GM19193 (cell line): Measurements from ENCODE around the gene KIF18B.

ENCODE experiments used
- POLR2A ChIP-seq: IDR thresholded peaks from 4 replicates; pipeline ENCODE4 v1.6.1; 2011; ENCODE audit not compliant: insufficient read depth, insufficient read length; ENCODE audit errors: extremely low read depth

The KIF18B gene

GRCh38 chr17:44933824-44934744 lies 13.5 kb downstream of the KIF18B start:
- TF ChIP-seq POLR2A, result no peak

GRCh38 chr17:44932787-44933097 lies 14.8 kb downstream of the KIF18B start:
- no peak for TF ChIP-seq POLR2A

GRCh38 chr17:44932096-44932786 lies 15.3 kb downstream of the KIF18B start:
- TF ChIP-seq POLR2A, result no peak

- TF ChIP-seq POLR2A, result no peak
Measured at GRCh38 chr17:44931376-44931775, 16.2 kb downstream of the KIF18B start.

GRCh38 chr17:44930667-44931066 lies 16.9 kb downstream of the KIF18B start:
- no peak for TF ChIP-seq POLR2A

- TF ChIP-seq POLR2A, result peak; percentile 20
Measured at GRCh38 chr17:44928950-44929720, 18.4 kb downstream of the KIF18B start.

- TF ChIP-seq POLR2A, result no peak
Measured at GRCh38 chr17:44928136-44928535, 19.4 kb downstream of the KIF18B start.

GRCh38 chr17:44927696-44928095 lies 19.9 kb downstream of the KIF18B start:
- TF ChIP-seq POLR2A, result no peak

GRCh38 chr17:44926821-44927525 lies 20.6 kb downstream of the KIF18B start:
- no peak for TF ChIP-seq POLR2A

GRCh38 chr17:44925731-44926697 lies 21.6 kb downstream of the KIF18B start:
- TF ChIP-seq POLR2A, result no peak

GRCh38 chr17:44924107-44924544 lies 23.4 kb downstream of the KIF18B start:
- no peak for TF ChIP-seq POLR2A

GRCh38 chr17:44922746-44923470 lies 24.7 kb downstream of the KIF18B start:
- TF ChIP-seq POLR2A, result no peak

- no peak for TF ChIP-seq POLR2A
Measured at GRCh38 chr17:44922136-44922535, 25.4 kb downstream of the KIF18B start.

- TF ChIP-seq POLR2A, result no peak
Measured at GRCh38 chr17:44921122-44921882, 26.3 kb downstream of the KIF18B start.
